ENCODE measurements around the gene CCDC192. TPM values are rescaled to one million over a fixed set of nuclear protein-coding genes. Genes with fewer than 3 reads are reported as not detected.
A peak's percentile ranks its signal among the peaks of the same experiment; 100 is the strongest.
"Not testable (repeated sequence)": the region's sequence is repeated elsewhere in the genome, so short reads cannot be mapped to it uniquely, and the experiment has no call there.

CCDC192 gene
- total RNA-seq, 4 donors from 2014 or later: 0.87 to 2.1 (median 1.9) TPM

GRCh38 chr5:127666043-127666716 lies 37.0 kb upstream of the CCDC192 start:
- Histone ChIP-seq H3K9me3 (no peaks in the 10 kb centered on the region), H3K27me3 (no peaks in the 10 kb centered on the region), H3K4me3 (no peak overlapping the region), H3K36me3 (no peaks in the 10 kb centered on the region), H3K4me1 (peaks cover 0 to 16% (median 4%) of the 10 kb centered on the region in 4 donors), H3K27ac (peak overlapping the region in 2 of 4 donors; percentile 8 to 11)
- TF ChIP-seq POLR2A (IDR thresholded peaks at IDR 0.05): no peak
- peak in 1 of 2 donors; percentile 11 for TF ChIP-seq EP300 (IDR thresholded peaks at IDR 0.05)
- DNase-seq (ENCODE audit: low spot score in 2 of 2): no peak
- WGBS, 2 donors: 31 to 39% methylated on average over 3 of the region's 3 CpGs

DNA sequence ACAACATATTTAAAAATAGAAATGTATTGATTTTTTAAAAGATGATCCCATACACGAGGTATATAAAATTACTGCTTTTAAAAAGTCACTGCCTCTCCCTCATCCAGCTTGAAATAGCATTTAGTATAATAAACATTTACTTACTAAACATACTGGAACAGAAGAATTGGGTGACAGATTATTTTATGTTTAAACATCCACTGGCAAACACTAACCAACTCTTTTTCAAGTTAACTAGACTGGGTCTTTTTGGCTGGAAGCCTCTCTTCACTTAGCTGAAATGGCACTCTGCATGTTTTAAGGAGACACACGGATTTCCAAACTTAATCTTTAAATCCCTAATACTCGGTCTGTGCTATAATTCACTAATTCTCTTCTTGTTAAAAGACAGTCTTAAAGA lies 35.3 kb upstream of the CCDC192 start:
- H3K36me3 ChIP-seq: no peaks in the 10 kb centered on the region
- no peak overlapping the region for H3K27ac ChIP-seq
- no peak for TF ChIP-seq EP300 (IDR thresholded peaks at IDR 0.05)
- no peak for TF ChIP-seq POLR2A (IDR thresholded peaks at IDR 0.05)
- no peak for TF ChIP-seq CTCF (IDR thresholded peaks at IDR 0.05)
- H3K4me1 ChIP-seq: peaks cover 0 to 16% (median 4%) of the 10 kb centered on the region in 4 donors
- DNase-seq (ENCODE audit: low spot score in 2 of 2): no peak
- no peak overlapping the region for H3K4me3 ChIP-seq
- WGBS, 2 donors: 71 to 77% methylated on average over 3 of the region's 3 CpGs
- H3K27me3 ChIP-seq: no peaks in the 10 kb centered on the region
- no peaks in the 10 kb centered on the region for H3K9me3 ChIP-seq

DNA sequence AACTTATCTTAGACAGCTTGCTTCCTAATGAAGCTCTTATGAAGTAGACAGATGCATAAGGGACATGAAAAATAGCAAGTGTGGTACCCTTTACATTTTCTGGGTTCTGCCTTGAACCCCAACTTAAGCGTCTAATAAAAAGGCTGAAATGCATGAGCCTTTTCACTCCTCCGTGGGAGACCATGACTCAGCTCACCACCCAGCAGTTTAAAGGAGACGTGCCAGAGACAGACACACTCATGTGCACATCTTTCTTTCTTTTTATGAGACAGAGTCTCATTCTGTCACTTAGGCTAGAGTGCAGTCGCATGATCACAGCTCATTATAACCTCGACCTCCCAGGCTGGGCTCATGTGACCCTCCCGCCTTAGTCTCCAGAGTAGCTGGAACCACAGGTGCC lies 32.0 kb upstream of the CCDC192 start:
- no peak for DNase-seq (ENCODE audit: low spot score in 2 of 2)
- Histone ChIP-seq H3K4me3 (no peak overlapping the region), H3K27me3 (no peaks in the 10 kb centered on the region), H3K36me3 (no peaks in the 10 kb centered on the region), H3K27ac (no peak overlapping the region), H3K9me3 (no peaks in the 10 kb centered on the region), H3K4me1 (peaks cover 0 to 3% (median 0%) of the 10 kb centered on the region in 4 donors)
- TF ChIP-seq CTCF (IDR thresholded peaks at IDR 0.05) (no peak), POLR2A (IDR thresholded peaks at IDR 0.05) (no peak), EP300 (IDR thresholded peaks at IDR 0.05) (no peak)
- WGBS, 2 donors: 90% methylated on average over 6 of the region's 6 CpGs

DNA sequence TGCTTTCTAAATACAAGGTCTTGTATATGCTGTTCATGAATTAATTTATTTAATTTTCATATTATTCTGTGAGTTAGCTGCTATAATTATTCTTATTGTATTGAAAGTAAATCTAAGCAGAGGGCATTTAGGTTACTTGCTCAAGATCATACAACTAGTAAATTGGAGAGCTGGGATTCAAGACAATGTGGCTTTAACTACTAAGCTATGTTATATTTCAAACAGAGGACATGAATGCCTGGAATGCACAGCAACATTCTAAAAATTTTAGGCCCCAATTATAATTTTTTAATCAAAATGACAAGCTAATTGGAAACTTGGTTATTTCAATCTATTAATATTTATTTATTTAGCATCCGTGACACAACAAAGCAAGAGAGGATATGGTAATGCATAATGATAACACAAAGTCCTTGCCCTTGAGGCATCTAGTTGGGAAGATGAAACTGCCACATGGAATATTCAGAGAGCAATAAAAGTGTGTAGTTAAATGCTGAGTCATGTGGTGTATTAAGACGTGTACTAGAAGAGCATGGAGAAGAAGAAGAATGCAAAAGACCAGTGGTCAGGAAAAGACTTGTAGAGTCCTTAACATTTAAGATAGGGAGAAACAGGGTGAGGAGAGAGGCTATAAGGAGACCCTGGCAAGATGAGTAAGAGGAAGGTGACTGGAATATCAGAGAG lies 29.9 kb upstream of the CCDC192 start:
- DNase-seq (ENCODE audit: low spot score in 2 of 2): no peak
- WGBS, 2 donors: 52 to 62% methylated on average over 2 of the region's 2 CpGs
- no peaks in the 10 kb centered on the region for H3K9me3 ChIP-seq
- no peaks in the 10 kb centered on the region for H3K36me3 ChIP-seq
- TF ChIP-seq CTCF (IDR thresholded peaks at IDR 0.05) (no peak), EP300 (IDR thresholded peaks at IDR 0.05) (no peak)
- no peaks in the 10 kb centered on the region for H3K4me1 ChIP-seq
- H3K4me3 ChIP-seq: no peak overlapping the region
- no peaks in the 10 kb centered on the region for H3K27me3 ChIP-seq
- no peak overlapping the region for H3K27ac ChIP-seq

DNA sequence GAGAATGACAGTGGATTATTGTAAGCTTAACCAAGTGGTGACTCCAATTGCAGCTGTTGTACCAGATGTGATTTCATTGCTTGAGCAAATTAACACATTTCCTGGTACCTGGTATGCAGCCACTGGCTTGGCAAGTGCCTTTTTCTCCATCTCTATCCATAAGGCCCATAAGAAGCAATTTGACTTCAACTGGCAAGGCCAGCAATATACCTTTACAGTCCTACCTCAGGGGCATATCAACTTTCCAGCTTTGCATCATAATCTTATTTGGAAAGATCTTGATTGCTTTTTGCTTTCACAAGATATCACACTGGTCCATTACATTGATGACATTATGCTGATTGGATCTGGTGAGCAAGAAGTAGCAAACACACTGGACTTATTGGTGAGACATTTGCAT lies 26.2 kb upstream of the CCDC192 start:
- H3K4me3 ChIP-seq; H3K9me3 ChIP-seq; DNase-seq (ENCODE audit: low spot score in 2 of 2); H3K27me3 ChIP-seq; H3K27ac ChIP-seq; H3K4me1 ChIP-seq; H3K36me3 ChIP-seq: not testable (repeated sequence)

DNA sequence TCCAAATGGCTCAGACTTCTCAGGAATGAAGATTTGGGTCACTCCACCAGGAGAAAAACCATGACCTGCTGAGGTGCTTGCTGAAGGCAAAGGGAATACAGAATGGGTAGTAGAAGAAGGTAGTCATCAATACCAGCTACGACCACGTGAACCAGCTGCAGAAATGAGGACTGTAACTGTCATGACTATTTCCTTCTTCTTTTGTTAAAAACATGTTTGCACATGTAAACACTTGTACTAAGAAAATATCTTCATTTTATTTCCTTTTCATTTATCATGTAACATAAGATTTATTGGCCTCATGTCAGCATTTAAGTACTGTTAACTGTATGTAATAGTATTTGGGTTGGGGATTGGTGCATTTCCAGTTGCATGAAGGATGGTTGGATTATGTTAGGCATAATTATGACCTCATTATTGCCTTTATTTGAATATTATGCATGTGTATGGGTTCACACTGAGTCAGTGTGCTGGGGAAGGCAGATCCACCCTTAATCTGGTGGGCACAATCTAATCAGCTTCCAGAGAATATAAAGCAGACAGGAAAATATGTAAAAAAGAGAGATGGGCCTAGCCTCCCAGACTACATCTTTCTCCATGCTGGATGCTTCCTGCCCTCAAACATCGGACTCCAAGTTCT lies 23.4 kb upstream of the CCDC192 start:
- H3K4me1 ChIP-seq; DNase-seq (ENCODE audit: low spot score in 2 of 2); H3K27me3 ChIP-seq; H3K9me3 ChIP-seq; H3K36me3 ChIP-seq; H3K4me3 ChIP-seq; H3K27ac ChIP-seq: not testable (repeated sequence)
- 94 to 96% methylated on average over 3 of the region's 3 CpGs for WGBS, 2 donors

All from tibial nerve (tissue), 4 donors.